ENCODE results near the gene GALP. TPM values are rescaled to one million over a fixed set of nuclear protein-coding genes. Genes with fewer than 3 reads are reported as not detected.
"Not testable (repeated sequence)": the region's sequence is repeated elsewhere in the genome, so short reads cannot be mapped to it uniquely, and the experiment has no call there.

The GALP gene
- total RNA-seq, 5 donors from 2014 or later (not counting 1 experiment from before 2014, with no cell fraction given) = not detected

GRCh38 chr19:56221442-56221841 lies 45.6 kb downstream of the GALP start:
- H3K4me1 ChIP-seq (ENCODE audit: control insufficient read depth in 1 of 2, extremely low read depth in 1 of 2, insufficient read depth in 2 of 2, low read length in 2 of 2); H3K27ac Mint-ChIP-seq; POLR2A ChIA-PET; H3K9me3 ChIP-seq; CTCF ChIA-PET; H3K36me3 ChIP-seq (ENCODE audit: control insufficient read depth in 2 of 2, extremely low read depth in 1 of 2, insufficient read depth in 1 of 2, low read length in 1 of 2); H3K4me3 Mint-ChIP-seq; H3K4me3 ChIP-seq (ENCODE audit: control insufficient read depth in 1 of 2, extremely low read depth in 1 of 2, low read length in 1 of 2); DNase-seq; H3K4me1 Mint-ChIP-seq; ATAC-seq (replicated peaks in 1 of 4); H3K9me3 Mint-ChIP-seq; H3K27ac ChIP-seq (ENCODE audit: low read length): not testable (repeated sequence)
- peaks cover 2 to 20% of the 10 kb centered on the region in 2 experiments for H3K27me3 ChIP-seq (replicated peaks in 1 of 2; ENCODE audit: control insufficient read depth in 2 of 2, extremely low read depth in 1 of 2, insufficient read depth in 2 of 2, low read length in 1 of 2)
- Mint-ChIP-seq H3K36me3 (peaks cover 28% of the 10 kb centered on the region), H3K27me3 (peaks cover 4 to 13% of the 10 kb centered on the region in 2 donors)
- WGBS (ENCODE audit: insufficient coverage) = 74% methylated on average over 4 of the region's 9 CpGs

- H3K27ac Mint-ChIP-seq = no peak overlapping the region
- no peak for ATAC-seq (replicated peaks in 1 of 4)
- CTCF ChIA-PET = no interaction called here
Observed at GRCh38 chr19:56221851-56222250, 46.0 kb downstream of the GALP start.

GRCh38 chr19:56222901-56223300 lies 47.1 kb downstream of the GALP start:
- Mint-ChIP-seq H3K27me3 (peaks cover 3 to 6% of the 10 kb centered on the region in 2 donors), H3K27ac (no peak overlapping the region), H3K9me3 (no peaks in the 10 kb centered on the region), H3K36me3 (peaks cover 28% of the 10 kb centered on the region), H3K4me1 (peaks cover 0 to 3% (median 2%) of the 10 kb centered on the region in 3 donors), H3K4me3 (no peak overlapping the region)
- ATAC-seq (replicated peaks in 1 of 4) (no peak), DNase-seq (no peak)
- ChIA-PET CTCF (no interaction called here), POLR2A (no interaction called here)
- no peaks in the 10 kb centered on the region for H3K4me1 ChIP-seq (ENCODE audit: control insufficient read depth in 1 of 2, extremely low read depth in 1 of 2, insufficient read depth in 2 of 2, low read length in 2 of 2)
- H3K27me3 ChIP-seq (replicated peaks in 1 of 2; ENCODE audit: control insufficient read depth in 2 of 2, extremely low read depth in 1 of 2, insufficient read depth in 2 of 2, low read length in 1 of 2) = peaks cover 2 to 6% of the 10 kb centered on the region in 2 experiments
- H3K27ac ChIP-seq (ENCODE audit: low read length) = no peak overlapping the region
- no peaks in the 10 kb centered on the region for H3K9me3 ChIP-seq
- WGBS (ENCODE audit: insufficient coverage) = 100% methylated on average over 3 of the region's 6 CpGs
- no peak overlapping the region for H3K4me3 ChIP-seq (ENCODE audit: control insufficient read depth in 1 of 2, extremely low read depth in 1 of 2, low read length in 1 of 2)
- H3K36me3 ChIP-seq (ENCODE audit: control insufficient read depth in 2 of 2, extremely low read depth in 1 of 2, insufficient read depth in 1 of 2, low read length in 1 of 2) = no peaks in the 10 kb centered on the region

More at GRCh38 chr19:56221851-56222250, 46.0 kb downstream of the GALP start:
- no peak overlapping the region for H3K27ac ChIP-seq (ENCODE audit: low read length)
- peaks cover 0 to 7% (median 5%) of the 10 kb centered on the region in 3 donors for H3K4me1 Mint-ChIP-seq
- peaks cover 28% of the 10 kb centered on the region for H3K36me3 Mint-ChIP-seq
- H3K9me3 ChIP-seq = no peaks in the 10 kb centered on the region
- H3K36me3 ChIP-seq (ENCODE audit: control insufficient read depth in 2 of 2, extremely low read depth in 1 of 2, insufficient read depth in 1 of 2, low read length in 1 of 2) = no peaks in the 10 kb centered on the region
- POLR2A ChIA-PET = no interaction called here
- H3K27me3 Mint-ChIP-seq = peaks cover 4 to 11% of the 10 kb centered on the region in 2 donors
- no peak overlapping the region for H3K4me3 Mint-ChIP-seq
- no peak overlapping the region for H3K4me3 ChIP-seq (ENCODE audit: control insufficient read depth in 1 of 2, extremely low read depth in 1 of 2, low read length in 1 of 2)
- DNase-seq = no peak
- no peaks in the 10 kb centered on the region for H3K9me3 Mint-ChIP-seq
- peaks cover 0 to 4% of the 10 kb centered on the region in 2 experiments for H3K4me1 ChIP-seq (ENCODE audit: control insufficient read depth in 1 of 2, extremely low read depth in 1 of 2, insufficient read depth in 2 of 2, low read length in 2 of 2)
- peaks cover 2 to 16% of the 10 kb centered on the region in 2 experiments for H3K27me3 ChIP-seq (replicated peaks in 1 of 2; ENCODE audit: control insufficient read depth in 2 of 2, extremely low read depth in 1 of 2, insufficient read depth in 2 of 2, low read length in 1 of 2)
- 98% methylated on average over 6 of the region's 14 CpGs for WGBS (ENCODE audit: insufficient coverage)

- Mint-ChIP-seq H3K4me3 (no peak overlapping the region), H3K9me3 (no peaks in the 10 kb centered on the region), H3K4me1 (peaks cover 0 to 1% (median 0%) of the 10 kb centered on the region in 3 donors), H3K36me3 (peaks cover 28% of the 10 kb centered on the region), H3K27me3 (peaks cover 0 to 2% of the 10 kb centered on the region in 2 donors), H3K27ac (no peak overlapping the region)
- ATAC-seq (replicated peaks in 1 of 4) (no peak), DNase-seq (no peak)
- Histone ChIP-seq H3K4me3 (ENCODE audit: control insufficient read depth in 1 of 2, extremely low read depth in 1 of 2, low read length in 1 of 2) (no peak overlapping the region), H3K27ac (ENCODE audit: low read length) (no peak overlapping the region), H3K36me3 (ENCODE audit: control insufficient read depth in 2 of 2, extremely low read depth in 1 of 2, insufficient read depth in 1 of 2, low read length in 1 of 2) (no peaks in the 10 kb centered on the region), H3K4me1 (ENCODE audit: control insufficient read depth in 1 of 2, extremely low read depth in 1 of 2, insufficient read depth in 2 of 2, low read length in 2 of 2) (no peaks in the 10 kb centered on the region), H3K9me3 (no peaks in the 10 kb centered on the region), H3K27me3 (replicated peaks in 1 of 2; ENCODE audit: control insufficient read depth in 2 of 2, extremely low read depth in 1 of 2, insufficient read depth in 2 of 2, low read length in 1 of 2) (peaks cover 2% of the 10 kb centered on the region in 2 experiments)
- WGBS (ENCODE audit: insufficient coverage) = 86% methylated on average over 9 of the region's 9 CpGs
- POLR2A ChIA-PET = no interaction called here
- CTCF ChIA-PET = no interaction called here
Observed at GRCh38 chr19:56223481-56223880, 47.7 kb downstream of the GALP start.

Other genes starting within 250 kb of the GALP start
- not detected for gene NLRP13, start 243.7 kb upstream of the GALP start, total RNA-seq
- not detected for gene NLRP8, start 228.2 kb upstream of the GALP start, total RNA-seq
- not detected for gene NLRP5, start 189.2 kb upstream of the GALP start, total RNA-seq
- 10 to 100 TPM; 20.6 to 38.6 (median 34.9) TPM for gene ZNF787, start 54.7 kb upstream of the GALP start, total RNA-seq
- gene ZNF444, start 34.7 kb upstream of the GALP start, total RNA-seq = 10 to 100 TPM; 23.1 to 51.4 (median 46.0) TPM
- gene ZSCAN5B, start 21.8 kb downstream of the GALP start, total RNA-seq = not detected
- not detected for gene ZSCAN5C, start 26.3 kb downstream of the GALP start, total RNA-seq
- gene EDDM13, start 96.7 kb downstream of the GALP start, total RNA-seq = not detected
- gene ZSCAN5A, start 138.8 kb downstream of the GALP start, total RNA-seq = 10 to 100 TPM in 4 of 5 donors, 1 to 10 TPM in 1; 9.5 to 12.7 (median 11.1) TPM
- 1 to 10 TPM; 1.6 to 7.9 (median 6.0) TPM for gene ZNF582, start 217.5 kb downstream of the GALP start, total RNA-seq
- 10 to 100 TPM in 1 of 5 donors, 1 to 10 TPM in 4; 3.3 to 10.7 (median 7.8) TPM for gene ZNF583, start 228.3 kb downstream of the GALP start, total RNA-seq